Fibroblast of peridontal ligament (primary cell): ENCODE data around the gene C1RL.

Experiments
- DNase-seq: peaks from one replicate; pipeline ENCODE4 v3.0.0-alpha.2; 2010; ENCODE audit errors: extremely low read depth

The C1RL gene

GRCh38 chr12:7108796-7109571, at the start of gene C1RL:
Gene C1RL, minus strand, starts transcription at chr12:7109214. Its CDS starts 34 bp downstream, at chr12:7109180.
- peak; percentile 87 for DNase-seq

- DNase-seq: no peak
Observed at GRCh38 chr12:7157391-7157790, 48.4 kb upstream of the C1RL start.

GRCh38 chr12:7156259-7157197, 47.5 kb upstream of the C1RL start:
- no peak for DNase-seq

GRCh38 chr12:7155471-7156034, 46.5 kb upstream of the C1RL start:
- DNase-seq: no peak

- no peak for DNase-seq
Observed at GRCh38 chr12:7154901-7155470, 46.0 kb upstream of the C1RL start.

GRCh38 chr12:7154042-7154441, 45.0 kb upstream of the C1RL start:
- DNase-seq: no peak

- DNase-seq: no peak
Observed at GRCh38 chr12:7152818-7153217, 43.8 kb upstream of the C1RL start.

GRCh38 chr12:7151532-7151931, 42.5 kb upstream of the C1RL start:
- DNase-seq: no peak

- DNase-seq: no peak
Observed at GRCh38 chr12:7150841-7151240, 41.8 kb upstream of the C1RL start.

- no peak for DNase-seq
Observed at GRCh38 chr12:7150356-7150755, 41.3 kb upstream of the C1RL start.

- DNase-seq: no peak
Observed at GRCh38 chr12:7146906-7147305, 37.9 kb upstream of the C1RL start.

GRCh38 chr12:7146228-7146627, 37.2 kb upstream of the C1RL start:
- no peak for DNase-seq

- no peak for DNase-seq
Observed at GRCh38 chr12:7145671-7146070, 36.7 kb upstream of the C1RL start.

- peak; percentile 72 for DNase-seq
Observed at GRCh38 chr12:7144414-7145120, 35.6 kb upstream of the C1RL start.

- DNase-seq: no peak
Observed at GRCh38 chr12:7143564-7143963, 34.5 kb upstream of the C1RL start.

GRCh38 chr12:7142809-7143465, 33.9 kb upstream of the C1RL start:
- DNase-seq: no peak

GRCh38 chr12:7142056-7142644, 33.1 kb upstream of the C1RL start:
- DNase-seq: peak; percentile 47

GRCh38 chr12:7141351-7142005, 32.5 kb upstream of the C1RL start:
- no peak for DNase-seq

GRCh38 chr12:7139200-7139599, 30.2 kb upstream of the C1RL start:
- DNase-seq: no peak

GRCh38 chr12:7137908-7138307, 28.9 kb upstream of the C1RL start:
- no peak for DNase-seq
